ENCODE results near the gene ASB18. TPM values are rescaled to one million over a fixed set of nuclear protein-coding genes. Genes with fewer than 3 reads are reported as not detected.

Gene ASB18
- polyA plus RNA-seq, 2 donors = not detected

GRCh38 chr2:236204953-236205352 lies 59.3 kb downstream of the ASB18 start:
- Histone ChIP-seq H3K4me3 (ENCODE audit: low read depth in 1 of 2, low read length in 2 of 2) (no peak overlapping the region), H3K36me3 (ENCODE audit: control insufficient read depth in 2 of 2, insufficient read depth in 2 of 2, low read length in 1 of 2) (no peaks in the 10 kb centered on the region), H3K27me3 (ENCODE audit: control insufficient read depth in 1 of 2, insufficient read depth in 2 of 2, low read length in 2 of 2) (peaks cover 0 to 3% of the 10 kb centered on the region in 2 donors), H3K27ac (ENCODE audit: low read depth in 2 of 2, low read length in 1 of 2) (no peak overlapping the region), H3K9me3 (ENCODE audit: control insufficient read depth in 2 of 2, insufficient read depth in 1 of 2, low read depth in 1 of 2, low read length in 1 of 2) (peaks cover 0 to 10% of the 10 kb centered on the region in 2 donors), H3K4me1 (ENCODE audit: control insufficient read depth in 2 of 2, insufficient read depth in 2 of 2, low read length in 1 of 2) (no peaks in the 10 kb centered on the region)
- WGBS, 2 donors = 81 to 91% methylated on average over 5 of the region's 5 CpGs

- H3K4me3 ChIP-seq (ENCODE audit: low read depth in 1 of 2, low read length in 2 of 2) = no peak overlapping the region
- peaks cover 0 to 3% of the 10 kb centered on the region in 2 donors for H3K27me3 ChIP-seq (ENCODE audit: control insufficient read depth in 1 of 2, insufficient read depth in 2 of 2, low read length in 2 of 2)
- H3K9me3 ChIP-seq (ENCODE audit: control insufficient read depth in 2 of 2, insufficient read depth in 1 of 2, low read depth in 1 of 2, low read length in 1 of 2) = peaks cover 0 to 4% of the 10 kb centered on the region in 2 donors
- H3K4me1 ChIP-seq (ENCODE audit: control insufficient read depth in 2 of 2, insufficient read depth in 2 of 2, low read length in 1 of 2) = no peaks in the 10 kb centered on the region
- no peak overlapping the region for H3K27ac ChIP-seq (ENCODE audit: low read depth in 2 of 2, low read length in 1 of 2)
- no peaks in the 10 kb centered on the region for H3K36me3 ChIP-seq (ENCODE audit: control insufficient read depth in 2 of 2, insufficient read depth in 2 of 2, low read length in 1 of 2)
- 56 to 62% methylated on average over 7 of the region's 7 CpGs for WGBS, 2 donors
Measured at GRCh38 chr2:236200378-236200777, 63.8 kb downstream of the ASB18 start.

DNA sequence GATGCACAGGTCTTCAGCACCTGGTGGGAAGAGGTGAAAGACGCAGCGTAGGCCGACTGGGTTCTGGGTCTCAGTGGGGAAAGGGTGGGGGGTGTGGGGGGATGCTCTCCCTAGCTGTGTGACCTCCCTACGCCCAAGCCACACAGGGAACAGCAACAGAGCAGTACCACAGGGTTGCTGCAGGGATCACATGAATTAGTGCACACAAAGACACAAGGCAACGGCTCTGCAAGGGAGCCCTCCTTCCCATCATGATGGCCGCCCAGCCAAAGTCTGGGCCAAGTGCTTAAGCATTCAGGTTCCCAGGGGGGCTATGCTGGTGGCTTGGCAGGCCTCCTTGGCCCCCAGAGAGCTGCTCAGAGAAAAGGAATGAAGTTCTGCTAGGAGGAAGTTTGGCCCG lies 67.8 kb downstream of the ASB18 start:
- H3K4me1 ChIP-seq (ENCODE audit: control insufficient read depth in 2 of 2, insufficient read depth in 2 of 2, low read length in 1 of 2) = no peaks in the 10 kb centered on the region
- no peaks in the 10 kb centered on the region for H3K9me3 ChIP-seq (ENCODE audit: control insufficient read depth in 2 of 2, insufficient read depth in 1 of 2, low read depth in 1 of 2, low read length in 1 of 2)
- WGBS, 2 donors = 70 to 78% methylated on average over 7 of the region's 7 CpGs
- H3K27me3 ChIP-seq (ENCODE audit: control insufficient read depth in 1 of 2, insufficient read depth in 2 of 2, low read length in 2 of 2) = no peaks in the 10 kb centered on the region
- no peaks in the 10 kb centered on the region for H3K36me3 ChIP-seq (ENCODE audit: control insufficient read depth in 2 of 2, insufficient read depth in 2 of 2, low read length in 1 of 2)
- no peak overlapping the region for H3K27ac ChIP-seq (ENCODE audit: low read depth in 2 of 2, low read length in 1 of 2)
- H3K4me3 ChIP-seq (ENCODE audit: low read depth in 1 of 2, low read length in 2 of 2) = no peak overlapping the region

DNA sequence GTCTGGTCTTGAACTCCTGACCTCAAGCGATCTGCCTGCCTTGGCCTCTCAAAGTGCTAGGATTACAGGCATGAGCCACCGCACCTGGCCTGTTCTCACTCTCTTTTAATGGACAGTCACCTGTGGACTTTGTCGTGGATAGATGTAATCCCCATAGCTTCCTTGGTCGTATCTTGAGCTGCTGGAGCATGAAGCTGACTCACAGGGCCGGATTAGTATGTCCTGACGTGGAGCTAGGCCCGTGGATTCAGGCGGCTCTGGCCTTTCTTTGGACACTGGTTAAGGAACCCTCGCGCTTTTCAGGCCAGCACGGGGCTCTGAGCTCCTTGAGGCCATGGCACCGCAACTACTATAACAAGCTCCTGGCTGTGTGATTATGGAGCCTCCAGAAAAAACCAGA lies 68.5 kb downstream of the ASB18 start:
- Histone ChIP-seq H3K27me3 (ENCODE audit: control insufficient read depth in 1 of 2, insufficient read depth in 2 of 2, low read length in 2 of 2) (no peaks in the 10 kb centered on the region), H3K4me3 (ENCODE audit: low read depth in 1 of 2, low read length in 2 of 2) (no peak overlapping the region), H3K27ac (ENCODE audit: low read depth in 2 of 2, low read length in 1 of 2) (no peak overlapping the region), H3K4me1 (ENCODE audit: control insufficient read depth in 2 of 2, insufficient read depth in 2 of 2, low read length in 1 of 2) (no peaks in the 10 kb centered on the region), H3K9me3 (ENCODE audit: control insufficient read depth in 2 of 2, insufficient read depth in 1 of 2, low read depth in 1 of 2, low read length in 1 of 2) (no peaks in the 10 kb centered on the region), H3K36me3 (ENCODE audit: control insufficient read depth in 2 of 2, insufficient read depth in 2 of 2, low read length in 1 of 2) (no peaks in the 10 kb centered on the region)
- 78 to 82% methylated on average over 12 of the region's 12 CpGs for WGBS, 2 donors

- Histone ChIP-seq H3K36me3 (ENCODE audit: control insufficient read depth in 2 of 2, insufficient read depth in 2 of 2, low read length in 1 of 2) (no peaks in the 10 kb centered on the region), H3K4me3 (ENCODE audit: low read depth in 1 of 2, low read length in 2 of 2) (no peak overlapping the region), H3K4me1 (ENCODE audit: control insufficient read depth in 2 of 2, insufficient read depth in 2 of 2, low read length in 1 of 2) (no peaks in the 10 kb centered on the region), H3K27me3 (ENCODE audit: control insufficient read depth in 1 of 2, insufficient read depth in 2 of 2, low read length in 2 of 2) (no peaks in the 10 kb centered on the region), H3K9me3 (ENCODE audit: control insufficient read depth in 2 of 2, insufficient read depth in 1 of 2, low read depth in 1 of 2, low read length in 1 of 2) (no peaks in the 10 kb centered on the region), H3K27ac (ENCODE audit: low read depth in 2 of 2, low read length in 1 of 2) (no peak overlapping the region)
- 86 to 92% methylated on average over 12 of the region's 12 CpGs for WGBS, 2 donors
Measured at GRCh38 chr2:236194786-236195185, 69.4 kb downstream of the ASB18 start.

GRCh38 chr2:236193026-236193425 lies 71.2 kb downstream of the ASB18 start:
- no peaks in the 10 kb centered on the region for H3K4me1 ChIP-seq (ENCODE audit: control insufficient read depth in 2 of 2, insufficient read depth in 2 of 2, low read length in 1 of 2)
- no peak overlapping the region for H3K4me3 ChIP-seq (ENCODE audit: low read depth in 1 of 2, low read length in 2 of 2)
- 78% methylated on average over 10 of the region's 10 CpGs for WGBS, 2 donors
- no peaks in the 10 kb centered on the region for H3K27me3 ChIP-seq (ENCODE audit: control insufficient read depth in 1 of 2, insufficient read depth in 2 of 2, low read length in 2 of 2)
- H3K9me3 ChIP-seq (ENCODE audit: control insufficient read depth in 2 of 2, insufficient read depth in 1 of 2, low read depth in 1 of 2, low read length in 1 of 2) = no peaks in the 10 kb centered on the region
- H3K36me3 ChIP-seq (ENCODE audit: control insufficient read depth in 2 of 2, insufficient read depth in 2 of 2, low read length in 1 of 2) = no peaks in the 10 kb centered on the region
- no peak overlapping the region for H3K27ac ChIP-seq (ENCODE audit: low read depth in 2 of 2, low read length in 1 of 2)

GRCh38 chr2:236190674-236191073 lies 73.5 kb downstream of the ASB18 start:
- no peak overlapping the region for H3K4me3 ChIP-seq (ENCODE audit: low read depth in 1 of 2, low read length in 2 of 2)
- no peaks in the 10 kb centered on the region for H3K36me3 ChIP-seq (ENCODE audit: control insufficient read depth in 2 of 2, insufficient read depth in 2 of 2, low read length in 1 of 2)
- no peak overlapping the region for H3K27ac ChIP-seq (ENCODE audit: low read depth in 2 of 2, low read length in 1 of 2)
- H3K4me1 ChIP-seq (ENCODE audit: control insufficient read depth in 2 of 2, insufficient read depth in 2 of 2, low read length in 1 of 2) = no peaks in the 10 kb centered on the region
- H3K27me3 ChIP-seq (ENCODE audit: control insufficient read depth in 1 of 2, insufficient read depth in 2 of 2, low read length in 2 of 2) = no peaks in the 10 kb centered on the region
- WGBS, 2 donors = 89 to 92% methylated on average over 2 of the region's 2 CpGs
- H3K9me3 ChIP-seq (ENCODE audit: control insufficient read depth in 2 of 2, insufficient read depth in 1 of 2, low read depth in 1 of 2, low read length in 1 of 2) = no peaks in the 10 kb centered on the region

GRCh38 chr2:236184701-236185100 lies 79.5 kb downstream of the ASB18 start:
- H3K4me1 ChIP-seq (ENCODE audit: control insufficient read depth in 2 of 2, insufficient read depth in 2 of 2, low read length in 1 of 2) = no peaks in the 10 kb centered on the region
- H3K36me3 ChIP-seq (ENCODE audit: control insufficient read depth in 2 of 2, insufficient read depth in 2 of 2, low read length in 1 of 2) = no peaks in the 10 kb centered on the region
- H3K9me3 ChIP-seq (ENCODE audit: control insufficient read depth in 2 of 2, insufficient read depth in 1 of 2, low read depth in 1 of 2, low read length in 1 of 2) = peaks cover 0 to 6% of the 10 kb centered on the region in 2 donors
- WGBS, 2 donors = 88 to 91% methylated on average over 4 of the region's 4 CpGs
- H3K27ac ChIP-seq (ENCODE audit: low read depth in 2 of 2, low read length in 1 of 2) = no peak overlapping the region
- no peak overlapping the region for H3K4me3 ChIP-seq (ENCODE audit: low read depth in 1 of 2, low read length in 2 of 2)
- peaks cover 2 to 3% of the 10 kb centered on the region in 2 donors for H3K27me3 ChIP-seq (ENCODE audit: control insufficient read depth in 1 of 2, insufficient read depth in 2 of 2, low read length in 2 of 2)

- WGBS, 2 donors = 21 to 23% methylated on average over 9 of the region's 9 CpGs
- Histone ChIP-seq H3K4me1 (ENCODE audit: control insufficient read depth in 2 of 2, insufficient read depth in 2 of 2, low read length in 1 of 2) (peaks cover 0 to 4% of the 10 kb centered on the region in 2 donors), H3K36me3 (ENCODE audit: control insufficient read depth in 2 of 2, insufficient read depth in 2 of 2, low read length in 1 of 2) (no peaks in the 10 kb centered on the region), H3K27ac (ENCODE audit: low read depth in 2 of 2, low read length in 1 of 2) (no peak overlapping the region), H3K27me3 (ENCODE audit: control insufficient read depth in 1 of 2, insufficient read depth in 2 of 2, low read length in 2 of 2) (peaks cover 3 to 12% of the 10 kb centered on the region in 2 donors), H3K4me3 (ENCODE audit: low read depth in 1 of 2, low read length in 2 of 2) (no peak overlapping the region), H3K9me3 (ENCODE audit: control insufficient read depth in 2 of 2, insufficient read depth in 1 of 2, low read depth in 1 of 2, low read length in 1 of 2) (peaks cover 0 to 6% of the 10 kb centered on the region in 2 donors)
Measured at GRCh38 chr2:236180831-236181453, 83.3 kb downstream of the ASB18 start.

DNA sequence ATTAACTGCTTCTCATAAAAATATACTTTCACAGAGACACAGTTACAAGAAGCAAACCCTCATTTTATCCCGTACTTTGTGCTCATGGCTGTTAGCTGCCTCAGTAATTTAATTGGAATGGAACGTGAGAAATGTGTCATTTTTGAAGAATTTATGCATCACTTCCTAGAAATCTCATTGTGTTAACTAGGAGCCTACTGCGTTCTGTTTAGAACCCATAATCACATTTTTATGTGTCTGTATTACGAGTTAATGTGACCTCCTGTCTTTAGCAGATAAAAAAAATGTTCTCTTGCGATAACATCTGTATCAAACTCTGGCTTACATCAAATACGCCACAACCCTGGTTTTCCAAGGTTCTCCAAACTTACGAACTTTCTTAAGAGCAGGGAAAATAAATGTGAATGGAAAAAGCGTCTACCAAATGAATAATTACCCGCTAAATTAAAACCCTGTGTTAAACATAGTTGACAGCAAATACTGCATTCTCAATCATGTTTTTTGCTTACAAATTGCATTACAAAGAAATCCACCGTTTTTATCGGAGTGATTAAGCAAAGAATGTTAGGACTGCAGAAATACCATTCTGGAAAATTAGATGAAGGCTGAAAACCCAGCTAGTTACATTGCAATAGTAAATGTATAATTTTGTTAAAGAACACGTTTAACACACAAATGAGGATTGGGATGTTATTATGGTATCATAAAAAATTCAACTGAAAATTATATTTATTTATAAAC lies 84.0 kb downstream of the ASB18 start:
- Histone ChIP-seq H3K36me3 (ENCODE audit: control insufficient read depth in 2 of 2, insufficient read depth in 2 of 2, low read length in 1 of 2) (no peaks in the 10 kb centered on the region), H3K4me3 (ENCODE audit: low read depth in 1 of 2, low read length in 2 of 2) (no peak overlapping the region), H3K4me1 (ENCODE audit: control insufficient read depth in 2 of 2, insufficient read depth in 2 of 2, low read length in 1 of 2) (peaks cover 0 to 4% of the 10 kb centered on the region in 2 donors), H3K27ac (ENCODE audit: low read depth in 2 of 2, low read length in 1 of 2) (no peak overlapping the region), H3K9me3 (ENCODE audit: control insufficient read depth in 2 of 2, insufficient read depth in 1 of 2, low read depth in 1 of 2, low read length in 1 of 2) (peaks cover 0 to 6% of the 10 kb centered on the region in 2 donors), H3K27me3 (ENCODE audit: control insufficient read depth in 1 of 2, insufficient read depth in 2 of 2, low read length in 2 of 2) (peaks cover 3 to 12% of the 10 kb centered on the region in 2 donors)
- 21 to 25% methylated on average over 12 of the region's 12 CpGs for WGBS, 2 donors

All from esophagus (tissue), 2 donors.